HFFc6 (cell line): ENCODE results near the gene CNOT3. TPM values are rescaled to one million over a fixed set of nuclear protein-coding genes. Genes with fewer than 3 reads are reported as not detected.

ENCODE experiments used
- DNase-seq: peaks from one replicate; pipeline ENCODE4 v3.0.0-alpha.2; 2018
- H3K27ac Mint-ChIP-seq: 2 replicates; pipeline ENCODE4 v1.8.0; 2020; ENCODE audit warnings: mild to moderate bottlenecking, mixed read lengths
- H3K27me3 Mint-ChIP-seq: 2 replicates; pipeline ENCODE4 v1.8.0; 2021; ENCODE audit warnings: mild to moderate bottlenecking, moderate library complexity, mixed read lengths; ENCODE audit not compliant: insufficient read depth
- H3K36me3 Mint-ChIP-seq: 2 replicates; pipeline ENCODE4 v1.8.0; 2021; ENCODE audit warnings: low read depth, mixed read lengths
- H3K4me1 Mint-ChIP-seq: 2 replicates; pipeline ENCODE4 v1.8.0; 2020; ENCODE audit warnings: low read depth, mixed read lengths
- H3K4me3 Mint-ChIP-seq: 2 replicates; pipeline ENCODE4 v1.8.0; 2020; ENCODE audit warnings: mild to moderate bottlenecking, moderate library complexity, mixed read lengths
- H3K9me3 Mint-ChIP-seq: 2 replicates; pipeline ENCODE4 v1.8.0; 2020; ENCODE audit warnings: mild to moderate bottlenecking, mixed read lengths
- CTCF ChIP-seq: fragments of 200-600 bp; sonication (generic); IDR thresholded peaks from 2 replicates; pipeline ENCODE4 v1.5.0; 2021; ENCODE audit warnings: antibody characterized with exemption, mild to moderate bottlenecking
- total RNA-seq, 6 experiments: library from RNA; stranded (reverse); fragmentation: NEBNext Ultra II Directional; extraction: Animal tissue kit (Norgen Biotek cat#: 25700); gene quantifications; 2 replicates in 1 of 6; 3 replicates in 5 of 6; pipeline ENCODE4 v1.2.3, GENCODE V29; 2021

Gene CNOT3
- total RNA-seq, 6 experiments from 2014 or later = 46.4 to 65.5 (median 59.6) TPM

- Mint-ChIP-seq H3K4me1 (no peaks in the 10 kb centered on the region), H3K36me3 (peaks cover 8% of the 10 kb centered on the region), H3K9me3 (no peaks in the 10 kb centered on the region), H3K27me3 (peaks cover 2% of the 10 kb centered on the region; the same call in 1 of the 2 replicates), H3K4me3 (no peak overlapping the region), H3K27ac (no peak overlapping the region)
- TF ChIP-seq CTCF = no peak
- no peak for DNase-seq
Observed at GRCh38 chr19:54125713-54126112, 11.8 kb upstream of the CNOT3 start.

GRCh38 chr19:54127688-54128440 lies 9.7 kb upstream of the CNOT3 start:
- no peak for DNase-seq
- no peaks in the 10 kb centered on the region for H3K4me1 Mint-ChIP-seq
- TF ChIP-seq CTCF = no peak
- H3K27me3 Mint-ChIP-seq = no peaks in the 10 kb centered on the region; the same call in 1 of the 2 replicates
- no peak overlapping the region for H3K27ac Mint-ChIP-seq
- no peak overlapping the region for H3K4me3 Mint-ChIP-seq
- peaks cover 8% of the 10 kb centered on the region for H3K36me3 Mint-ChIP-seq
- H3K9me3 Mint-ChIP-seq = no peaks in the 10 kb centered on the region

- Mint-ChIP-seq H3K9me3 (no peaks in the 10 kb centered on the region), H3K27ac (no peak overlapping the region), H3K4me3 (no peak overlapping the region), H3K4me1 (no peaks in the 10 kb centered on the region), H3K36me3 (peaks cover 8% of the 10 kb centered on the region), H3K27me3 (no peaks in the 10 kb centered on the region; the same call in 1 of the 2 replicates)
- no peak for DNase-seq
- TF ChIP-seq CTCF = no peak
Observed at GRCh38 chr19:54128441-54128725, 9.2 kb upstream of the CNOT3 start.

- TF ChIP-seq CTCF = no peak
- H3K4me3 Mint-ChIP-seq = no peak overlapping the region
- no peak for DNase-seq
- H3K27me3 Mint-ChIP-seq = no peaks in the 10 kb centered on the region; the same call in 1 of the 2 replicates
- no peak overlapping the region for H3K27ac Mint-ChIP-seq
- no peaks in the 10 kb centered on the region for H3K4me1 Mint-ChIP-seq
- H3K36me3 Mint-ChIP-seq = peaks cover 8% of the 10 kb centered on the region
- no peaks in the 10 kb centered on the region for H3K9me3 Mint-ChIP-seq
Observed at GRCh38 chr19:54128796-54129616, 8.6 kb upstream of the CNOT3 start.

- no peaks in the 10 kb centered on the region for H3K9me3 Mint-ChIP-seq
- peaks cover 8% of the 10 kb centered on the region for H3K36me3 Mint-ChIP-seq
- H3K4me3 Mint-ChIP-seq = no peak overlapping the region
- TF ChIP-seq CTCF = no peak
- no peaks in the 10 kb centered on the region for H3K4me1 Mint-ChIP-seq
- no peak for DNase-seq
- no peaks in the 10 kb centered on the region; the same call in none of the 2 replicates for H3K27me3 Mint-ChIP-seq
- H3K27ac Mint-ChIP-seq = no peak overlapping the region
Observed at GRCh38 chr19:54129617-54129996, 8.0 kb upstream of the CNOT3 start.
